Mesendoderm (in vitro differentiated cells): ENCODE data around the gene STK32B.

Source experiments
- DNase-seq: peaks from one replicate; pipeline ENCODE4 v3.0.0; 2013
- H2AK5ac ChIP-seq: 2 replicates; pipeline ENCODE4 v1.6.1; 2013; ENCODE audit warnings: low read length, inconsistent platforms
- H2BK120ac ChIP-seq: 2 replicates; pipeline ENCODE4 v1.6.1; 2013; ENCODE audit warnings: low read depth, mild to moderate bottlenecking, low read length, moderate library complexity, mixed read lengths
- H2BK15ac ChIP-seq: replicated peaks from 2 replicates; pipeline ENCODE4 v1.6.1; 2013; ENCODE audit warnings: low read depth, mild to moderate bottlenecking, moderate library complexity
- H2BK5ac ChIP-seq: 2 replicates; pipeline ENCODE4 v1.6.1; 2013; ENCODE audit warnings: low read length, inconsistent platforms
- H3K18ac ChIP-seq: 2 replicates; pipeline ENCODE4 v1.6.1; 2013; ENCODE audit warnings: mild to moderate bottlenecking, low read length, mixed read lengths
- H3K23ac ChIP-seq: one replicate; pipeline ENCODE4 v1.6.1; 2013; ENCODE audit warnings: low read length
- H3K27ac ChIP-seq: 2 replicates; pipeline ENCODE4 v1.5.1; 2013; ENCODE audit warnings: low read depth, mild to moderate bottlenecking, inconsistent platforms, low read length, moderate library complexity
- H3K27me3 ChIP-seq: 2 replicates; pipeline ENCODE4 v1.6.1; 2013; ENCODE audit warnings: low read length, control low read depth, mild to moderate bottlenecking, inconsistent platforms; ENCODE audit not compliant: insufficient read depth, poor library complexity
- H3K36me3 ChIP-seq: 2 replicates; pipeline ENCODE4 v1.6.1; 2013; ENCODE audit warnings: low read length, inconsistent platforms; ENCODE audit not compliant: control insufficient read depth, insufficient read depth
- H3K4ac ChIP-seq: one replicate; pipeline ENCODE4 v1.6.1; 2013; ENCODE audit warnings: low read depth, mild to moderate bottlenecking, low read length, moderate library complexity
- H3K4me1 ChIP-seq: 2 replicates; pipeline ENCODE4 v1.6.1; 2013; ENCODE audit warnings: low read depth, low read length, inconsistent platforms; ENCODE audit not compliant: control insufficient read depth
- H3K4me2 ChIP-seq: 2 replicates; pipeline ENCODE4 v1.6.1; 2013; ENCODE audit warnings: low read length
- H3K4me3 ChIP-seq: 2 replicates; pipeline ENCODE4 v1.5.1; 2013; ENCODE audit warnings: mild to moderate bottlenecking, low read length
- H3K56ac ChIP-seq: one replicate; pipeline ENCODE4 v1.6.1; 2013; ENCODE audit warnings: low read length
- H3K79me1 ChIP-seq: 2 replicates; pipeline ENCODE4 v1.6.1; 2013; ENCODE audit warnings: low read length, inconsistent platforms
- H3K79me2 ChIP-seq: 2 replicates; pipeline ENCODE4 v1.6.1; 2013; ENCODE audit warnings: mild to moderate bottlenecking, low read length; ENCODE audit not compliant: control insufficient read depth, insufficient read depth
- H3K9ac ChIP-seq: 2 replicates; pipeline ENCODE4 v1.6.1; 2013; ENCODE audit warnings: low read length, inconsistent platforms
- H4K5ac ChIP-seq: one replicate; pipeline ENCODE4 v1.6.1; 2013; ENCODE audit warnings: low read length
- H4K8ac ChIP-seq: one replicate; pipeline ENCODE4 v1.6.1; 2013; ENCODE audit warnings: low read depth, mild to moderate bottlenecking, control low read depth, low read length, moderate library complexity
- WGBS: extraction: QIAGEN DNeasy Blood & Tissue Kit; methylation state at CpG from one replicate; pipeline ENCODE4 v1.1.7; 2013; ENCODE audit warnings: low lambda C conversion rate, missing lambda C conversion rate; ENCODE audit not compliant: insufficient coverage; ENCODE audit errors: extremely low coverage; 5-methylcytosine and 5-hydroxymethylcytosine counted together

STK32B gene

DNA sequence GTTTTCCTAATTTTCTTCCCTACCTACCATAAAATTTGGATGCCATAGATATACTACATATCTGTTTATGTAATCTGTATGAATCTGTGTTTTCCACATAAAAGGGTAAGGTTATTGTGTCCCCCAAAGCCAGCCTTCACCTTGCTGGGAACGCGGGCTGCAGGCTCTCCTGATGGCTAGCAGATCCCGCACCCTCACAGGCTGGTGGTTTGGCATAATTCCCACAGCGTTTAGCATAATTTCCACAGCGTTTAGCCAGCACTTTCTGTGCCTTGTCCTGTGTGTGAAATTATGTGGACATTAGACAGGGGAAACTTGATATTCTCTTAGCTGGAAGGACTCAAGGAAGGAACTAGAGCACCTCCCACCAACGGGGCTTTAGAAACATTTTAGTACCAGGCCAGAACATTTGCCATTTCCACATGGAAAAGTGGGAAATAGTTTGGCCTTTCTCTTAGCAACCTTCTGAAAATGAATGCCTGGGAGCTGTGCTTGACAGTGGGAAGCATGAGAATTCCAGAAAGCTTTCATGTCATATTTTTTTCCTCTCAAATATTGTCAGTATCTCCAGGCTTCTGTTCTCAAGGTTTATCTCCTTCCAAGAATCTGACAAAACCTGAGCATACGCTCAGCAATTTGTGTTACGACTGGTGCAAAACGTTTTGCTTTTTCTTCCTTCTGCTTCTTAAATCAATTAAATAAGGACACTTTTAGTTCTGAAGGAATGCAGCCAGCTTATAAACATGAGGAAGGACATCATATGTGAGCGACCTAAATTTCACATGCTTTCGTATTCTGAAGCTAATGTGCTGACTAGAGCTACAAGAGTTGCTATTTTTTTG, 67.9 kb downstream of the STK32B start:
- no peak overlapping the region for H2BK120ac ChIP-seq
- H3K27ac ChIP-seq: no peak overlapping the region
- H4K5ac ChIP-seq: no peak overlapping the region
- no peaks in the 10 kb centered on the region for H3K36me3 ChIP-seq
- H3K23ac ChIP-seq: no peak overlapping the region
- H3K9ac ChIP-seq: no peak overlapping the region
- H3K27me3 ChIP-seq: no peaks in the 10 kb centered on the region
- no peak for DNase-seq
- H3K4ac ChIP-seq: no peak overlapping the region
- no peak overlapping the region for H2AK5ac ChIP-seq
- no peaks in the 10 kb centered on the region for H3K79me1 ChIP-seq
- H3K4me2 ChIP-seq: no peak overlapping the region
- no CpG with 5 or more reads among the region's 11 CpGs for WGBS
- H3K4me3 ChIP-seq: no peak overlapping the region
- no peak overlapping the region for H3K18ac ChIP-seq
- H2BK5ac ChIP-seq: no peak overlapping the region
- no peaks in the 10 kb centered on the region for H3K4me1 ChIP-seq
- H4K8ac ChIP-seq: no peak overlapping the region
- no peaks in the 10 kb centered on the region for H3K79me2 ChIP-seq
- no peak overlapping the region for H3K56ac ChIP-seq
- no peak overlapping the region for H2BK15ac ChIP-seq

DNA sequence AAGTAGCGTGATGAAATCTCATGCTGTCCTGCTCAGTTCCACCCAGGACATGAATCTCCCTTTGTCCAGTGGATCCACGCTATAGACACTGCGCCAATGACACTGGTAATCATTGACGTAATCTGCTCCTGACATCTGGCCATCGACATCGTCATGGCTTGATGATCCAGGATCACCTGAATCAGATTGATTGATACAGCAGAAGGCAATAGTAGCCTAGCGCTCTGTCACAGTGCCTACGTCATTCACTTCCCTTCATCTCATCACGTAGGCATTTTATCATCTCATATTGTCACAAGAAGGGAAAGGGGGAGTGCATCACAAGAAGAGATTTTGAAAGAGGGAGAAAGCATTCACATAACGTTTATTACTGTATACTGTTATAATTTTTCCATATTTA, 68.8 kb downstream of the STK32B start:
- no peak overlapping the region for H4K8ac ChIP-seq
- no peak overlapping the region for H3K56ac ChIP-seq
- H3K27ac ChIP-seq: no peak overlapping the region
- no peaks in the 10 kb centered on the region for H3K4me1 ChIP-seq
- H3K23ac ChIP-seq: no peak overlapping the region
- H3K79me1 ChIP-seq: no peaks in the 10 kb centered on the region
- H4K5ac ChIP-seq: no peak overlapping the region
- no peak overlapping the region for H3K4ac ChIP-seq
- no peak overlapping the region for H2BK5ac ChIP-seq
- no peak overlapping the region for H2BK15ac ChIP-seq
- no peak overlapping the region for H2BK120ac ChIP-seq
- no peaks in the 10 kb centered on the region for H3K79me2 ChIP-seq
- H2AK5ac ChIP-seq: no peak overlapping the region
- H3K18ac ChIP-seq: no peak overlapping the region
- H3K9ac ChIP-seq: no peak overlapping the region
- H3K4me2 ChIP-seq: no peak overlapping the region
- DNase-seq: no peak
- WGBS: no CpG with 5 or more reads among the region's 10 CpGs
- no peaks in the 10 kb centered on the region for H3K36me3 ChIP-seq
- H3K27me3 ChIP-seq: no peaks in the 10 kb centered on the region
- H3K4me3 ChIP-seq: no peak overlapping the region

DNA sequence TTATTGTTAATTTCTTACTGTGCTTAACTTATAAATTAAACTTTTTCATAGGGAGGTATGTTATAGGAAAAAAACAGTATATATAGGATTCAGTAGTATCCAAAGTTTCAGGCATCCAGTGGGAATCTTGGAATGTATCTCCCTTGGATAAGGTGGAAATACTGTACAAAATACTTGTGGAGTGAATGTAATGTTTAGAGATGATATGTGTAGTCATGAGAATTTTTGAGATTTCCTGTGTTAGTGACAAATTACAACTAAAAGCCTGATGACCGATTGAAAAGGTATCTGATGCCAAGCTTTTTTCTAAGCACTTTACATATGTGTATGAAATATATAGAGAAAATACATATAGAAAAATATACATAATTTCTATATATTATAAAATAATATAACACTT, 69.2 kb downstream of the STK32B start:
- Histone ChIP-seq H2BK120ac (no peak overlapping the region), H3K79me1 (no peaks in the 10 kb centered on the region), H3K56ac (no peak overlapping the region), H3K4me3 (no peak overlapping the region), H3K9ac (no peak overlapping the region), H2BK5ac (no peak overlapping the region), H2AK5ac (no peak overlapping the region), H3K79me2 (no peaks in the 10 kb centered on the region), H3K23ac (no peak overlapping the region), H3K36me3 (no peaks in the 10 kb centered on the region), H3K27me3 (no peaks in the 10 kb centered on the region), H4K5ac (no peak overlapping the region), H4K8ac (no peak overlapping the region), H3K18ac (no peak overlapping the region), H3K4me2 (no peak overlapping the region), H3K27ac (no peak overlapping the region), H2BK15ac (no peak overlapping the region), H3K4ac (no peak overlapping the region), H3K4me1 (no peaks in the 10 kb centered on the region)
- no CpG with 5 or more reads among the region's 1 CpG for WGBS
- DNase-seq: no peak

DNA sequence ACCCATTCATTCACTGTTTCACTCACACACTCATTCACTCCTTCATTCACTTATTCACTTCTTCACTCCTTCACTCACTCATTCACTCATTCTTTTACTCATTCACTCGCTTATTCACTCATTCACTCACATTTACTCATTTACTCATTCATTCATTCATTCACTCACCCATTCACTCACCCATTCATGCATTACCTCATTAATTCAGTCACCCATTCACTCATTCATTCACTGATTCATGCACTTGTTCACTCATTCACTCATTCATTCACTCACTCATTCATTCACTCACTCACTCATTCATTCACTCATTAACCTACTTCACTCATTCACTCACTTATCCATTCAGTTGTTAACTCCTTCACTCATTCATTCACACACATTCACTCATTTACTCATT, 70.8 kb downstream of the STK32B start:
- 100% methylated on average over 1 of the region's 1 CpG for WGBS
- no peaks in the 10 kb centered on the region for H3K36me3 ChIP-seq
- DNase-seq: no peak

DNA sequence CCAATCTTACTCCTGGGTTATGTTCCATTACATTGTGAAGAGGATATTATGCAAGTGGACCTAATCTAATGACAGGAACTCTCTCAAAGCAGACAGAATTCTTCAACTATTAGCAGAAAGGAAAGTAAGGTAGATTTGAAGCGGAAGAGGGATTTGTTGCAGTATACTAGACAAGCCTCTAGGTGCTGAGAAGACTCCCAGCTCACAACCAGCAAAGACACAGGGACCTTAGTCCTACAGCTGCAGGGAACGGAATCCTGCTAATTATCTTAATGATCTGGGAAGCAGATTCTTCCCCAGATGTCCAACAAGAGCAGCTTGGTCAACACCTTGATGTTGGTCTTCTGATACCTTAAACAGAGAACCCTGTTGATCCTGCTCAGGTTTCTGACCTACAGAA, 73.6 kb downstream of the STK32B start:
- Histone ChIP-seq H3K36me3 (no peaks in the 10 kb centered on the region), H3K4me1 (no peaks in the 10 kb centered on the region), H3K4ac (no peak overlapping the region), H4K5ac (no peak overlapping the region), H2AK5ac (no peak overlapping the region), H3K4me2 (no peak overlapping the region), H3K56ac (no peak overlapping the region), H3K27ac (no peak overlapping the region), H3K27me3 (no peaks in the 10 kb centered on the region), H3K18ac (no peak overlapping the region), H3K79me2 (no peaks in the 10 kb centered on the region), H2BK120ac (no peak overlapping the region), H3K79me1 (no peaks in the 10 kb centered on the region), H3K9ac (no peak overlapping the region), H2BK15ac (no peak overlapping the region), H4K8ac (no peak overlapping the region), H3K4me3 (no peak overlapping the region), H3K23ac (no peak overlapping the region), H2BK5ac (no peak overlapping the region)
- no CpG with 5 or more reads among the region's 2 CpGs for WGBS
- peak; percentile 28 for DNase-seq

More for the DNA sequence above, 70.8 kb downstream of the STK32B start:
- no peak overlapping the region for H2AK5ac ChIP-seq
- no peak overlapping the region for H3K56ac ChIP-seq
- no peaks in the 10 kb centered on the region for H3K79me2 ChIP-seq
- no peak overlapping the region for H3K4me3 ChIP-seq
- H3K4me1 ChIP-seq: no peaks in the 10 kb centered on the region
- H4K5ac ChIP-seq: no peak overlapping the region
- no peak overlapping the region for H2BK15ac ChIP-seq
- no peak overlapping the region for H2BK120ac ChIP-seq
- H3K23ac ChIP-seq: no peak overlapping the region
- H3K4ac ChIP-seq: no peak overlapping the region
- H3K4me2 ChIP-seq: no peak overlapping the region
- H3K79me1 ChIP-seq: no peaks in the 10 kb centered on the region
- H3K27ac ChIP-seq: no peak overlapping the region
- H3K18ac ChIP-seq: no peak overlapping the region
- no peak overlapping the region for H4K8ac ChIP-seq
- no peaks in the 10 kb centered on the region for H3K27me3 ChIP-seq
- no peak overlapping the region for H3K9ac ChIP-seq
- H2BK5ac ChIP-seq: no peak overlapping the region

DNA sequence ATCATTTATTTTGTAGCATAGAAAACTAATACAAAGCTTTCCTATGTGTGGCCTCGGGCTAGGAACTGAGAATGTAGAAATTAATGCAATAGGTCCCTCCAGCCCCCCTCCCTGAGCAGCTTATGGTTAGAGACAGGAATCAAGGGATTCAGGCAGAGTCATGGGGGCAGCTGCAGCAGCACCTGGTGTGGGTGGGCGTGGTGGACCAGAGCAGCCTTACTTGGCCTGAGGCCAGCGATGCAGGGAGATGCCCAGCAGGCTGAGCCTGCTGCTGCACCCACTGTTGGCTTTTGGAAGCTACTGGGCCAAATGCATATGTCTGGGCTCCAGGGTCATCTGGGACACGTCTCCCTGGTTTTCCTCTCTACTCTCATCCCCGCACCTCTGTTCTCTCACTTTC, 74.0 kb downstream of the STK32B start:
- H2AK5ac ChIP-seq: no peak overlapping the region
- H2BK5ac ChIP-seq: no peak overlapping the region
- H3K4me1 ChIP-seq: no peaks in the 10 kb centered on the region
- no peak overlapping the region for H3K9ac ChIP-seq
- WGBS: no CpG with 5 or more reads among the region's 5 CpGs
- no peak overlapping the region for H4K5ac ChIP-seq
- no peak overlapping the region for H2BK15ac ChIP-seq
- H3K27ac ChIP-seq: no peak overlapping the region
- H3K79me1 ChIP-seq: no peaks in the 10 kb centered on the region
- no peak overlapping the region for H4K8ac ChIP-seq
- DNase-seq: no peak
- H3K36me3 ChIP-seq: no peaks in the 10 kb centered on the region
- no peak overlapping the region for H2BK120ac ChIP-seq
- H3K4me3 ChIP-seq: no peak overlapping the region
- no peak overlapping the region for H3K18ac ChIP-seq
- H3K4ac ChIP-seq: no peak overlapping the region
- no peaks in the 10 kb centered on the region for H3K27me3 ChIP-seq
- no peak overlapping the region for H3K4me2 ChIP-seq
- no peak overlapping the region for H3K23ac ChIP-seq
- no peaks in the 10 kb centered on the region for H3K79me2 ChIP-seq
- H3K56ac ChIP-seq: no peak overlapping the region
